Activated naive CD4-positive, alpha-beta T cell treated with anti-CD3 and anti-CD28 coated beads, Interleukin-2, amount 10 ng/mL, durations not matched to agents 7 days and 5 days (primary cell): ENCODE measurements around the gene FAM171A1.

Experiments used
- CTCF ChIA-PET: fragments of 350-600 bp; sonication (Branson Sonifier 250); formaldehyde crosslinking; loops from one replicate; lab custom pipeline; 2021; ENCODE audit warnings: antibody characterized with exemption; lab: Charles Lee
- DNase-seq: peaks from one replicate; pipeline ENCODE4 v3.0.0-alpha.2; 2020
- H3K27ac Mint-ChIP-seq: one replicate; pipeline ENCODE4 v1.8.0; 2021; ENCODE audit warnings: mild to moderate bottlenecking, moderate library complexity, mixed read lengths
- H3K27me3 Mint-ChIP-seq: one replicate; pipeline ENCODE4 v1.8.0; 2021; ENCODE audit warnings: mild to moderate bottlenecking, mixed read lengths
- H3K36me3 Mint-ChIP-seq: one replicate; pipeline ENCODE4 v1.8.0; 2021; ENCODE audit warnings: mixed read lengths
- H3K4me1 Mint-ChIP-seq: one replicate; pipeline ENCODE4 v1.8.0; 2021; ENCODE audit warnings: mixed read lengths
- H3K4me3 Mint-ChIP-seq: one replicate; pipeline ENCODE4 v1.8.0; 2021; ENCODE audit warnings: mild to moderate bottlenecking, moderate library complexity, mixed read lengths
- H3K9me3 Mint-ChIP-seq: one replicate; pipeline ENCODE4 v1.8.0; 2021; ENCODE audit warnings: mixed read lengths

The FAM171A1 gene

DNA sequence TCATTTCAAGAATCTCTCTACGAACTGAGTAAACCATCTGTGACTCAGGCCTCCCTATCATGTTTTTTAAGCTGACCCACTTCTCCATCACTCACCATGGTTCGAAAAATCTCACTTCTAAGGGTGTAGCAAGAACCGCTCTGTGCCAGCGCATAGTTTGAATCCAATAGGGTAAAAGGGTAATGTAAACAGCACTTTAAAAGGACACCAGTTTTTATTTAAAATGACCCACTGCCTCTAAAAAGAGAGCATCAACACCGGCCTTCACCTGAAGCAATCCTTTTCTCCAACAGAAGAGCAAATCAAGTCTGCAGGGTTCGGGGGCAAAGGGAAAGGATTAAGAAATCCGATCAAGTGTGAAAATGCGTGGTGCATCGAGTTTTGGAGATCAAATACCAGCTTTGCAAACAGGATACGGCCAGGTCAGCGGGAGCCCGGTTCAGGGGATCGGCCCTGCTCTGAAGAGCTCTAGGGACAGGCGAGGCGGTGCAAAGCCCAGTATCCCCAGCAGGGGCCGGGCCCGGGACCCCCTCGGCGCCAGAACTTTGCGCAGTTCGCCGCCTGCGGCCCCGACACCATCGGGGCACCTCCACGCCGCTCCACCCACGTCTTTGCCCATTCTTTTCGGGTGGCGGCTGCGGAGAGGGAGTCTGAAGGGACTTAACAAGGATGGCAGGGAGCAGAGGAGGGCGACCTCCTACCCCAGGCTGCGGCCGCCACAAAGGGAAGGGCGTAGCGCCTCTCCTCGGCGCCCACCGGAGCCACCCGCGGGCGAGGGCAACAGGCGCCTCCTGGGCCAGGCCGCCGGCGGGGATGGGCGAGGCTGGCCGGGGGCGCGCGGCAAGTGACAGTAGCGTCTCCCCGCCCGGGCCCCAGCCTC lies 203.4 kb downstream of the FAM171A1 start:
- Mint-ChIP-seq H3K4me1 (peaks cover 65% of the 10 kb centered on the region), H3K4me3 (peak overlapping the region; percentile 93), H3K27ac (peak overlapping the region; percentile 84), H3K9me3 (no peaks in the 10 kb centered on the region), H3K27me3 (peaks cover under 1% of the 10 kb centered on the region), H3K36me3 (peaks cover 20% of the 10 kb centered on the region)
- peak; percentile 64 for DNase-seq
- CTCF ChIA-PET: interaction anchor here (0.5 to 2.1 kb wide), 11 partner anchors 21 to 326 kb away, joined by 3 to 11 read pairs (median 3); no protein-coding TSS in a partner anchor

DNA sequence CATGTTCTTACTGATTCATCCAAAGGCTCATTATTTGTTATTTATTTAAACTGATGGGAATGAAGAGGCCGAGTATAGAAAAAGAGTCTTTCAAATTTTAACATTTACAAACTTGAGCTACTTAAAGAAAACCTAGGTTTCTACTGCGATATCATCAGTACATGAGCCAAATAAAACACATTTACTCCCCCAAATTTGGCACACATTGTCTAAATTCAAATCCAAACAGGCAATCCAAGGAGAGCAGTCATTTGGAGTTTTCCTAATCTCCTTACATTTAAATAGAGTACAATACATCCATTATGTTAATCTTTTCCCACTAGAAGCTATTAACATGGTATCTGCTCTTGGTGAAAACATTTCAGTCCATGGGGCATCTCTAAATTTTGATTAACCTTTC lies 204.8 kb downstream of the FAM171A1 start:
- Mint-ChIP-seq H3K36me3 (peaks cover 22% of the 10 kb centered on the region), H3K27ac (peak overlapping the region; percentile 12), H3K27me3 (no peaks in the 10 kb centered on the region), H3K4me1 (peaks cover 61% of the 10 kb centered on the region), H3K4me3 (peak overlapping the region; percentile 93), H3K9me3 (no peaks in the 10 kb centered on the region)
- DNase-seq: no peak
- CTCF ChIA-PET: interaction anchor here (0.7 to 2.1 kb wide), 7 partner anchors 23 to 1817 kb away, joined by 3 to 11 read pairs (median 4); no protein-coding TSS in a partner anchor

DNA sequence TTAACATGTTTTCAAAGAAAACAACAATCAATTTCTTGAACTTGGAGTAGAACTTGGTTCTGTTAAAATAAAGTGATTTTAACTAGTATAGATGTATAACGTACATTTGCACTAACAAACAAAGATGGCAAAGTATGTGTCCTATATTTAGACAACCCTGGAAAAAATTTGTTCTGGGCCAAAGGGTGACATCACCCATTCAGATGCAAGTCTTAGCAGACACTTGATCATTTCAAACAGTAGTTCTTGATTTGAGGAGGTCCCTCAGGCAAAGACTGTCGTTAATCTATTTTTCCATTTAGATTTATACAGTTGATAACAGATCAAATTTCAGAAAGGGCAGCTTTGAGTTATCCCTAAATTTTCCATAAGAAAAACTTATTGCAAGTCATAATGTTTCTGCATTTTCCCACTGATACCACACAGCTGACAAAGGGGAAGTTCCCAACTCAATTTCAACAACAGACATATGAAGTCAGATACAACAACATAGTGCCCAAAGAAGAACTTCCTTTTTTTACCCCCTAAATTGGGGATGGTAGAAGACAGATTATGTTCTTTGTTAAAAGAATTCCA lies 207.7 kb downstream of the FAM171A1 start:
- H3K4me1 Mint-ChIP-seq: peaks cover 41% of the 10 kb centered on the region
- H3K27me3 Mint-ChIP-seq: no peaks in the 10 kb centered on the region
- CTCF ChIA-PET: no interaction called here
- DNase-seq: no peak
- no peak overlapping the region for H3K27ac Mint-ChIP-seq
- H3K36me3 Mint-ChIP-seq: peaks cover 18% of the 10 kb centered on the region
- no peaks in the 10 kb centered on the region for H3K9me3 Mint-ChIP-seq
- H3K4me3 Mint-ChIP-seq: no peak overlapping the region
